Inflammatory macrophage treated with lipopolysaccharide for 4 hours (primary cell): ENCODE measurements around the gene EFCAB6.

Source experiments
- DNase-seq: peaks from one replicate; pipeline ENCODE4 v3.0.0-alpha.2; 2020

The EFCAB6 gene

DNA sequence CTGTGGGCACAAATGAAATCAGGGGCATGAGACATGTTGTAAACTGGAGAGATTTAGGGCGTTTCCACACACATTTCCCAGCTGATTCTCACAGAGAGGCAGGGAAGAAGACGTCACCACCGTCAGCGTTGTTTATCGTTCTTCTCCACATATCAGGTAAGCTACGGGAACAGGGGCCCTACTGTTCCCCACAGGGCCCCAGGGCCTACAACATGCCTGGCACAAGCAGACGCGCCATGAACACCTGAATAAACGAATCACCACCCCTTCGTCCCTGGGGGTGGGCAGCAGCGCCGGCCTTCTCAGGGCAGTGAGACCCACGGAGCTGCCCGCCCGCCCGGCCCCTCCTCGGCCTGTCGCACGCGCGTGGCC is 342 bp downstream of the EFCAB6 start:
- peak; percentile 34 for DNase-seq

DNA sequence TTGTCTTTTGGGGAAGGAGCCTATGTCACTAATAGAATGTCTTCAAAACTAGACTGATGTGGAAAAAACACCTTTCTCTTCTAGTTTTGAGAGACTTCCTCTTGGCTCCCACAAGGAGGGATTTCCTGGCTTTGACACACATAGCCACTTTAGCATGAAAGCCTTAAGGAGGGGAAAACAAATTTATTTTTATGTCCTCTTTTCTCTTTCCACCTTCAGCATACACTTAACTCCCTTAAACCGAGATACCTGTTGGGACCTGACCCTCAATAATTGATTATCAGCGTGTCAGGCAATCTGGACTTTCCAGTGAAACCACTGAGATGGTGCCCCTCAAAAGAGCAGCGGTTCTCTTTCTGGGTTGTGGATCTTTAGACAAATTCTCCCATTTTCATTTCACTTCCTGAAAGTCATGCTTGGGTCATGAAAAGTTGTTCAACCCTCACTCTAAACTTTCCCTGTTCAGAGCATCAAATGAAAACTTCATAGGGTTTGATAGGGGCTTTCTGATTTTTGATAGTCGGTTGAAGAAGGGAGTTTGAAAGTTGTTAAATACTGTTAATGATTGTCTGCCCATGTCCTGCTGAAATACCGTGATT is 9.1 kb downstream of the EFCAB6 start:
- no peak for DNase-seq

DNA sequence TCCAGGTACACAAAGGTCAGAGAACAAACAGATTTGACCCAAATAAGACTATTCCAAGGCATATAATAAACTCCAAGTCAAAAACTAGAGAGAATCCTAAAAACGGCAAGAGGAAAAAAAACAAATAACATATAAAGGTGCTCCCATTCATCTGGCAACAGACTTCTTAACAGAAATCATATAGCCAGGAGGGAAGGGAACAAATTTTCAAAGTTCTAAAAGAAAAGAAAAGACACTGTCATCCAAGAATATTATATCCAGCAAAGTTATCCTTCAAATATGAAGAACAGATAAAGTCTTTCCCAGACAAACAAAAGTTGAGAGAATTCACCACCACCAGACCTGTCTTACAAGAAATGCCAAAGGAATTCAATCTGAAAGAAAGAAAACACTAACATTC is 11.1 kb downstream of the EFCAB6 start:
- no peak for DNase-seq

DNA sequence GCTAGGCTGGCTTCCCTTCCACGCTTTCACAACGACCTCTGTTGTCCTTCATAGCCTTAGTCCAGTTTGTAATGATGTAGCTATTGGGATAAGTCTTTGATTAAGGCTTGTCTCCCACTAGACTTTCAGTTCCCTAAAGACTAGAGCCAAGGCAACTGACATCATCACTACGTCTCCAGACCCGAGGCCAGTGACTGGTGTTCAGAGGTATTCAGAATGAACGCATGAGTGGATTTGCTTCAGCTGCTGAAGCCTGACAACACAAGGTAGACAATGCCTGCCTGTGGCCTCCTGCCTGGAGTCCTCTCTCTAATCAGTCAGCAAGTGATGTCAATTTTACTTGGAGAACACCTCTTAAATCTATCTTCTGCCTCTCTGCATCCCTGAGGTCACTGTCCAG is 13.6 kb downstream of the EFCAB6 start:
- DNase-seq, result peak; percentile 28

DNA sequence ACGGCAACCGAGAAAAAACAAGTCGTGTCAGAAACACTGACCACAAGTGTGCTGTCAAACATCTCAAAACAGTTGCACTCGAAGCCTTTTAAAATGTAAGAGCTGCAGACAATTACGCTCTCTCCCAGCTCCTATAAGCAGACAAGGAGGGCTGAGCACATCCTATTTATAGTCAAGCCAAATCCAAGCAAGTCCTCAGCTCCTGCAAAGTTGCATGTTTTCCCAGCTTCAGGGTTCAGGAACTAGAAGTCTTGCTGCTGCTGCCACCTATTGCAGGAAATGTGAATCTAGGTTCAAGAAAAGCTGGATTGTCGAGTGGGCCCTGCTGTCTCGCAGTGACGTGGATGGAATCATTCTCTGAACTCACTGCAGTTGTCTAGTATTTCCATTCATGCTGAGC is 15.5 kb downstream of the EFCAB6 start:
- DNase-seq, result no peak

DNA sequence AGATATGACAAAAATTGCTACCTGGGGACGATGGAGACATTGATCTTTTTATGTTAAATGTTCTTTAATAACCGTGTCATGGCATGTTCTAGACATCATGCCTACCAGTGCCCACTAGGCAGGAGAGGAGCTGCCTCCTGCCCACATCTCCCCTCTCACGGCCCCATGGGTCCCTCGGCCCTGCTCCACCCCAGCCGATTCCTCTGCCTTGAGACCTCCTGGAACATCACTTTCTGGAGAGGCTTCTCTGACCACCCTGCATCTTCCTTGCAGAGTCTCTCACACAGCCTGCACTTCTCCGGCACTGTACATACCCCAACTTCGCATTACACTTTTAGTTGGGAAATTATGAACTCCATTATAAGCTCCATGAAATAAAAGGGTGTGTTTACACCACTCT is 16.8 kb downstream of the EFCAB6 start:
- no peak for DNase-seq

DNA sequence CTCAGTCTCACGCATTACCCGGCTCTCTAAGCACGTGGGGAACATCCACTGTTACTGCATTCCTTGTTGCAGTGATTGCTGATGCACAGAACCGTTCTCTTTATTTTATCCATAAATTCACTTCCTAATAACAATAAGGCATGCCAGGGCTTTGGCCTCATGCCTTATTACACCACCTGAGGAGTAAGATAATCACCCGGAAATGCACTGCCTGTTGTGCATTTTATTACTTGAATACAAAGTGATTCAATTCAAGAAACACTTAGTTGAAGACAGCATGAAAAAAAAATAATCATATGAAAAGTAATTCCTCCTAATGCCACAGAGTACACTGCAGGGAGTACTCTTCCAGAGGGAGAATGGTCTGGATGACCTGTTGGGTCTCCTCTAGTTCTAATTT is 19.2 kb downstream of the EFCAB6 start:
- DNase-seq, result no peak

DNA sequence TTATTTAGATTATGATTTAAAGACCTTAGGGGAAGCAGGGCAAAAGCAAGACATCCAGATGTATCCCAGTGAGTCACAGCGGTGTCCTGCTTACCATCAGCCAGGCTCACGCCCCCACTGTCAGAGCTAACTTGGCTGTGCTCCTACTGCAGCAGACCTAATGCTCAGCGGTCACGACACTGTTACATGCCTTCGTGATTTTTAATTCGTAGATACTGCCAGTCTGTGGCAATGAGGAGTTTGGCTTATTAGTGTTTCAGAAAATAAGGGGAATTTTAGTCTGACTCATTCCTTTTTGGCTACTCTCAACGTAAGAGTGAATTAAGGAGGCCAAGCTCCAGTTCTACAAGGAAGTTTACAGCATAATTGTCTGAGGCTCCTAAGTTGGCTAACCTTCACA is 22.7 kb downstream of the EFCAB6 start:
- DNase-seq, result no peak

DNA sequence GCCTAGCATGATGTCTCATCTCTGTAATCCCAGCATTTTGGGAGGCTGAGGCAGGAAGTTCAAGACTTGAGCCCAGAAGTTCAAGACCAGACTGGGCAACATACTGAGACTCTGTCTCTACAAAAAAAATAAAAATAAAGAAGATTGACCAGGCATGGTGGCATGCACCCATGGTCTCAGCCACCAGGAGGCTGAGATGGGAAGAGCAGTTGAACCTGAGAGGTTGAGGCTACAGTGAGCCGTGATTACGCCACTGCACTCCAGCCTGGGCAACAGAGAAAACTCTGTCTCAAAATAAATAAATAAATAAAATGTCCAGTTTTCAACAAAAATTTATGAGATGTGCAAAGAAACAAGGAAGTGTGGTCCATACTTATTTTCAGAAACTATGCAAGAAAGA is 28.3 kb downstream of the EFCAB6 start:
- no peak for DNase-seq

DNA sequence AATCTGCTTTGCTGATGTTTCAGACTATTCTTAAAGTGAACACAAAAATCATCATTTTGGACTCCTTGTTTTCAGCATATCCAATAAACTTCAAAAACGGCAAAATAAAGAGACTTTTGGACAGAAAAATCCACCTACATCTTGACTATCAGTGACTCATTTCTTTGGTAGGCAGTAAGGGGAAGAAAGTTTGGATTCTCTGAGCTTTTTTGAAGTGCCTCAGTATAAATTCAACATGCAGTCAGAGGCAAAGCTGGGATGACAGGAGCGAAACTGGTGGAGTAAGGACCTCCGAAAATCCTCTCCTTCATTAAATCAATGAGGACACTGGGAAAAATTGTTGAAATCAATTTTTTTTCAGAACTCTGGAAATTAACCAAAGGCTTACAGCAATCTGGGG is 29.7 kb downstream of the EFCAB6 start:
- no peak for DNase-seq

DNA sequence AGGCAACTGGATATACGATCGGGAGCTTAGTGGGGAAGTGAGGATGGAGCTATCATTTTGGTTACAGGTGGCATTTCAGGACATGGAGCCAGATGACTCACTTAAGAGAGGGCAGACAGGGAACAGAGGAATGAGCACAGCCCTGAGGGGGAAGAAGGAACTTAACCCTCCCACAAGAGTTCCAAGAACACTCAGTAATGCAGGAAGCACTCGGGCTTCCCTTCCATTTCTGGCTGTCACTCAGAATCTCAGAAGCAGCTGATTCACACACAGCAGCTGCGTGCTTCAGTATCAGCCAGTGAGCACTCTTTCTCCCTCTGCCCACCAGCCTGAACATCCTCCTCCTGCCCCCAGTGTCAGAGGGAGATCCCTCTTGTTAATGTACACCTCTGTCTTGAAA is 34.8 kb downstream of the EFCAB6 start:
- peak; percentile 41 for DNase-seq

DNA sequence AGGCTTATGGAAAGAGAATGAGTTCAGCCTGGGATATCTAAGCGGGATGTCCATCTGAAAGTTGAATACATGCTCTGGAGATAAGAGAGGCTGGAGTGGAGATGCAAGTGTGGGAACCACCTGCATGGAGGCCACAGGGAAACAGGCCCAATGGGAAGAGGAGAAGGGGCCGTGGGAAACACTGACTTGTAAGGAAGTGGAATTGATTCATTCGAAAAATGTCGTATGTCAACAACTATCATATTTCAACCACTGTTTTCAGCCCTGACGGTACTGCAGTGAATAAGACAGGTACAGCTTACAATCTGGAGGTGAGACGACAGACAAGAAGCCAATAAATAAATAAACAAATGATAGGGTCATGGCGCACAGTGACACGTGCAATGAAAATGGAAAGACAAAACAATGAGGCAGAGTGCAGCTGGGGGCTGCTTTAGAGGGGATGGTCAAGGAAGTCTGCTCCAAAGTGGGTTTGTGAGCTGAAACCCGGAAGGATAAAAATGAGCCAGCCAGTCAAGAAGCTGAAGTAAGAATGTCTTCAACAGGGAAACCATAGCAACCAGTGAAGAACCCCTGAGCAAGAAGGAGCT is 35.9 kb downstream of the EFCAB6 start:
- no peak for DNase-seq

DNA sequence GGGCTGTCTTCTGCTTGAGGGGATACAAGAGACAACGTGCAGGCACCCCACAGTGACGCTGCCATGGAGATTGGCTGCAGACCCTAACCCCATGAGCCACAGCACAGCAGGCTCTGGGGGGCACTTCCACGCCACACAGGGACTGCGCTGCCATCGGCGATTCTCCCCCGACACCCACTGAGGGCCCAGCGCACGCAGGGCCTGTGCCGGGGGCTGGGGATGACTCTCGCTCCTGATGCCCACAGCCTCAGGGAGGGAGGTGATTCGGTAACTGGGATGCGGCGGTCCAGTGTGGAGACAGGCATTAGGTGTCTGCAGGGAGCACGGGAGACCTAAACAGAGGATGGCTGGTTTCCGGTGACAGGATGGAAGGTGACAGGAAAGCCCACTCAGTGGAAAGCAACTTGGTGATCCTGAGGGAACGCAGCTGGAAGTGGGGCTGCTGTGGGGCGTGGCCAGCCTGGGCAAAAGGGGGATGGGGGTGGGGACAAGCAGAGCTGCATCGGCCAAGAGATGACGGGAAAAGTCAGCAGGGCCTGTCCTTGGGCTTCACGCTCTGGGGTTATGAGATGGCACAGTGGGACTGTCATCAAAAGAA is 37.7 kb downstream of the EFCAB6 start:
- no peak for DNase-seq

DNA sequence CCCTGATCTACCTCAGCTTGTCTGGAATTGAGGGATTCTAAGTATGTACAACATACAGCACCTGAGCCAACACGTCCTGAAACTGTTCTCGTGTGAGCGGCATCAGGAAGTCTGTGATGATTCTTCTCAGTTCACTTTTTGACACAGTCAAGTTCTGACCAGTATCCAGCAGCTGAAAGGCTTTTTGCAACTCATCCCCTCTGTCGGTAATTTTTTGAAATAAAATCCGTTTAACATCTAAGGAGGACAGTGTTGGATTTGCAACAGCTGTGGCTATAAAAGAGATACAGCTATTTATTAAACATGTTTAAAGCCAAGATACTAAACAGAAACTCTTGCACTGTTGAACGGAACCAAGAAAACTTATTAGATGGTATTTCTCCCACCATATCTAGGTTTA is 39.3 kb downstream of the EFCAB6 start:
- no peak for DNase-seq

DNA sequence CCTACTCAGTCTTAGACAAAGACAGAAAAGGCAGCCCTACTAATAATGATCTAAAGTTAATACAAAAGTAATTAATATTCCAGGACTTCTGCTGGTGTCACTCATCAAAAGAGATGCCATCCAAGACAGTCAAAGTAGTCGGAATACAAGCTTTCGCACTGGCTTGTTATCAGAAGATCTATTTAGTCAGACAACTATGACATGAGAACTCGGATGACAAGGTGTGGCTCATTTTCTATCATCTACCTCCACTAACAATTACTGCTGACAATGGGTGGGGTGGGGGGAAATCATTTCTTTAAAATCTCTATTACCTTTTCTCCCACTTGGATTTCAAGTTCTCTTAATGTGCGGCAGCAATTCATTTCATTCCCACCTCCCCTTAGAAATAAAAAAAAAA is 56.7 kb downstream of the EFCAB6 start:
- DNase-seq, result no peak

DNA sequence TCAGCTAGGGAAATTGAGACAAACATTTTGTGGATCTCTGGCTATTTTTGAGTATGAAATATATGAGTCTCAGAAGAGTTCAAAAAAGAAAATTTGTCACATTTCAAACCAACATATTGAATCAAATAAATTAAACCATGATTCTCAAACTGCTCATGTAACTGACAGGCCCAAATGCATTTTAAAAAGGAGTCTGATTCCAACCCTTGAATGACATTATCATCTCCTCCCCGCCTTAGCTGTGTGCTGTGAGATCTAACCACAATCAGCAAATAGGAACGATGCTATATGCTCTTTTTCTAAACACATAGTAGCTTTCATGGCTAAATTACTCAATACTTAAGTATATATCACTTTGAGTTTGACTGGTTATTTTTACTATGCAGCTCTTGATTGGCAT is 57.1 kb downstream of the EFCAB6 start:
- no peak for DNase-seq

DNA sequence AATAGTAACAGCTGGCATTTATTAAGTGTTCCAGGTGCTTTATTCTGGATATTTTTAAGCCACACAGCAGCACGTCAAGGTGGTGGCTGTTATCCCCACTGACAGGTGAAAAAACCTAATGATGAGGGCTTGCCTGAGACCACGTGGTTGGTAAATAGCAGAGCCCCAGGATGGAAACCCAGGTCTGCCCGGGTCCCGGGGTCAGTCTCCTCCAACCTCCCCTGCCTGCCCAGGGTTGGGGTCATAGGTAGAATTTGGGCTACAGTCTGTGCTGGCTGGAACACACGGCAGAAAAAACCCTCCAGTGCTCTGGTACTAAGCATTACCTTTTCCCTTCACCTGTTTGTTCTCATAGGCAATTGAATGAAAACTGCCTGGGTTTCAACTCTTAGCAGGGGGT is 57.9 kb downstream of the EFCAB6 start:
- no peak for DNase-seq

DNA sequence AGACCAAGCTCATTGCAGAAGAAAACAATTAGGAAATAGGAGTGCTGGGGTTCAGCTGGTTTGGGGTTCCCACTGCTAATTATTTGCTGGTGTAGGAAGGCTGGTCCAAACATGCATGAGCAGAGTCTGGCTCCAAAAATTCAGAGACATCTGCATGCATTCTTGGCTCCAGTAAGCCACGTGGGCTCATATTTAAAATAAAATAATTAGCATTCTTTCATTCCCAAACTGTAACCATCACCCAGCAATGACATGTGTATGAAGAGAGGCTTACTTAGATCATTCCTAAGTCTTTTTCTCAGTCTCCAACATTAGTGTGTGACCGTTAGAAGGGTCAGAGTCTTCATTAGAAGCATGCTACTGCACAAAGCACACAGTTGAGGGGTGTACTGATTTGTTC is 58.4 kb downstream of the EFCAB6 start:
- DNase-seq, result no peak

DNA sequence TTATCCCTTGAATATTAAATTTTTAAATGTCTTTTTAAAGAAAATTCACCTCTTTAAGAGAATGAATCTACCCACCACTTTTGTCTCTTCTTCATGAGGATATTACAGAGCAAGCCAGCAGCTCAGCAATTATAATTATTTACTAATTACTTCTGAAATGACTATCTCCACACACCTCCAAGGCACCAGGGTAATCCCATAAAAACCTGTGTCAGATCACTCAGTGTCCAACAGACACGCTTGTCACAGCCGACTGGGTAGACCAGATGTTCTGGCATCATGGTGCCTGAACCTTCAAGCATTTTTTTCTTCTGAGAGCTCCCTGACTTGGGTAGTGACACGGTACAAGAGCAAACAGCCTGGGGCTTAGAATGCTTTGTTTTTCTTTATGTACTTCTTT is 61.4 kb downstream of the EFCAB6 start:
- no peak for DNase-seq

DNA sequence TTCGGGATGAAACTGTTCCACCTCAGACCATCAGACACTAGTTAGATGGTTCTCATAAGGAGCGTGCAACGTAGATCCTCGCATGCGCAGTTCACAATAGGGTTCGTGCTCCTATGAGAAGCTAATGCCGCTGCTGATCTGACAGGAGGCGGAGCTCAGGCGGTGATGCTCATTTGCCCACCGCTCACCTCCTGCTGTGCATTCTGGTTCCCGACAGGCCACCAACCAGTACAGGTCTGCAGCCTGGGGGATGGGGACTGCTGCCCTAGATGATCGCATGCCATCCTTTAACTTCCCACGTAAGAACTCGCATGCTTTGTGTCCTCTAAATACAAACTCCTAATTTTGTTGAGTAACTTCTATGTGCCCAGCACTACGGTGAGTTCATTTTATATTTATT is 62.6 kb downstream of the EFCAB6 start:
- no peak for DNase-seq

DNA sequence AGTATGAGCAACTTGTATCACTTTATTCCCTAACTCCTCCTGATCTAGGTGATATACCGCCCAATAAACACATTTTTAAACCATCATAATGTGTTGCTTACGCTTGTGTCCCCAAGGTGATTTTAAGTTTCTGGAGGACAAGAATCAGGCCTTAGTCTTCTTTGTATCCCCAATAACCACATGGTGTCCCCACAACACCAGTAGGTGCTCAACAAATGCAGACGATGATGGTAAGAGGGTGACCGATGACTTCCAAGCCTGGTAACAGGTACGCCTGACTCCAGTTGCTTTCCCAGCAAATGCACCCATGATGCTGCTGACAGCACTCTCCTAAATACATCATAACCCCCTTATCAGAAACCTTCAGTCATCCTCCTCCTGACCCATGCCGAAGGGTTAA is 64.2 kb downstream of the EFCAB6 start:
- no peak for DNase-seq

DNA sequence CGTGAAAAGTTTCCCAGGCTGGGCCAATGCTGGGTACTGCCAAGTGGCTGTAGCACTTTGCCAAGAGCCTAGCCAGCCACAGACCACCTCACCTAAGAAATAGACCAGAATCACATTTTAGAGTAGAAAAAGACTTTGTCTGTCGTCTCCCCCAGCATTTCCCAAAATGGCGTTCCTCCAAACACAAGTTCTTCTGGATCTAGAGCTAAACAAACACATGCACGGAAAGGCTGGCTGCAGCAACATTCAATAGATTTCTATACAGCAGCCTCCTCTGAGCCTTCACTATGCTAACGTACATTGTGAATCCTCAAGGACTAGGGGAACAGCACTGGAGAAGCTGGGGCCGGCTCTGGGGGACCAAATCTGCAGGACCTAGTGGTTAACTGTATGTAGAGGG is 65.0 kb downstream of the EFCAB6 start:
- DNase-seq, result no peak

DNA sequence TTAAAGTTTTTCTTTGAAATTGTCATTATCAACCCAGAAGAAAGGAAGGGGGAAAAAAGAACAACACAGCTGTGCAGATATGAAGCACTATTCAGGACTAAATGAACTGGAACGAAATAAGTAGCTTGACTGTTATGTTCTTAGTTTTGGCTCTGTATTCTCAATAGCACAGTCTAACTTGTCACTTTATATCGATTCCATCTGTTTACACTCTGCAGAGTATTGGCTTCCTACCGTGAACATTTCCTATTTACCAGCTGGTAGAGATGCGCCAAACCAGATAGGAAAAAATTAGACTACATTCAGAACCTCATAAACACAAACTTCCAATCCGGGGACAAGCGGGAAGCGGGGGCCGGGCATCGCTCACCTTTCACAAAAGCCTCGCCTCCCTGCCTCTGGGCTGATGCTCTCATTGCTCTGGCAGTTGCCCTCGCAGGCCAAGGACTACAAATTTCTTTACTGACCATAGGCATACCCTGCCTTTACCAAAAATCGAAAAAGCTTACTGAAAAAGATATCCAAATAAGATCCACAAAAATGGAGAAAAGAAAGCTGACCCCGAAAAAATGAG is 66.2 kb downstream of the EFCAB6 start:
- no peak for DNase-seq

DNA sequence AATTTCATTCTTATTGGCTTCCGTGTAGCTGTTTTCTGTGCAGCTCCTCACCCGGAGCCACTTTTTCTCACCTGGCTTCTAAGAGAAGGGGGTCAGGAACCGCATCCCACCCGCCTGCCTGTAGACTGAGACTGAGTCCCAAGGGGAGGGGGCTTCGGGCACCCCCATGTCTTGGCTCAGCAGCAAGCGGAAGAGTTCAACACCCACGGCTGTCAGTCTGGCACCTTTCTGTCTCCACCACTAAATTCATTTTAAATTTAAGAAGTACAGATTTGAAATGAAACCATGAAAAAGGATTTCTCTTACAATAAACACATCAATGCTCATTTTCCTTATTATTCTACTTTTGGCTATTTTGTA is 66.7 kb downstream of the EFCAB6 start:
- DNase-seq, result no peak
